ENCODE data around the gene ANGEL1.

The ANGEL1 gene

DNA sequence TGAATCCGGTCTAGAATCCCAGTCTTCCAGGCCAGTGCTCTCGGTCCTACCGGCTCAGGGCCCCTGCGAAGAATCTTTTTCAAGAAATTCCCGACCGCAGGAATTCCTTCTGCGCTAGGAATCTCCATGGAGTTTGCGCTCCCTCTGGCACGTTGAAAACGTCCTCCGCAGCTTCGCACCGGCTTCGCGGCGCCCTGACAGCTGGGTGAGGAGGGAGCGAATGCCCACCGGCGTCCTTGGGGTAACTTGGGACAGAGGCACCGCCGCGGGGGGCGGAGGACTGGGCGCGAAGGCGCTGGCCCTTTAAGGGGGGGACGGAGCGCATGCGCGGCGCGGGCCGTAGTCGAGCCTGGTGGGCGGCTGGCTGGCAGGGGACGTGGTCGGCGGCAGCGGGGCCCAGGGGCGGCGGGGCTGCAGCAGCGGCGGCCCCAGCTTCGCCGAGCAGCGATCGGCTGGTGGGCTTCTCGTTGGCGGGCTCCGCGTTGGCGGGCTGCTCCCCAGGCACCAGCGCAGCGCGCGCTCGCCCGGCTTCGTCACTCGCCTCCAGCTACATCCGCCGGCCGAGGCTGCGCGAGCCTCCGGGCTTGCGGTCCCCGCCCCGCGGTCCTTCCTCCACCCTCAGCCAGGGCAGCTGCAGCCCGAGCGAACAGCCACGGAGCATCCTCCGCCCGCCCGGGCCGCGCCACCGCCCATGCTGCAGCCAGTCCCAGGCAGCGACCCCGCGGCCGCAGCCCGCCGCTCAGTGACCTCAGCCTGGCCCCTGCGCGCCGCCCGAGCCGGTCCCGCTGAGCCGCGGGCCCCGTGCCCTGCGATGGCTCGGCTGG lies 51.3 kb downstream of the ANGEL1 start, which contains the start of gene VASH1:
Gene VASH1, plus strand, starts transcription at position 333 of the 824 bp plus-strand sequence. CDS start 1,354 bp downstream, outside the sequence.
- in situ Hi-C loops (cut with MboI; ENCODE audit: low pct_unique_long_range_greater_than_20kb, low sequenced_read_pairs, unreplicated experiment), result no loop called here
- peak; percentile 94 for DNase-seq (ENCODE audit: low spot score)
- TF ChIP-seq, protein P1, sequence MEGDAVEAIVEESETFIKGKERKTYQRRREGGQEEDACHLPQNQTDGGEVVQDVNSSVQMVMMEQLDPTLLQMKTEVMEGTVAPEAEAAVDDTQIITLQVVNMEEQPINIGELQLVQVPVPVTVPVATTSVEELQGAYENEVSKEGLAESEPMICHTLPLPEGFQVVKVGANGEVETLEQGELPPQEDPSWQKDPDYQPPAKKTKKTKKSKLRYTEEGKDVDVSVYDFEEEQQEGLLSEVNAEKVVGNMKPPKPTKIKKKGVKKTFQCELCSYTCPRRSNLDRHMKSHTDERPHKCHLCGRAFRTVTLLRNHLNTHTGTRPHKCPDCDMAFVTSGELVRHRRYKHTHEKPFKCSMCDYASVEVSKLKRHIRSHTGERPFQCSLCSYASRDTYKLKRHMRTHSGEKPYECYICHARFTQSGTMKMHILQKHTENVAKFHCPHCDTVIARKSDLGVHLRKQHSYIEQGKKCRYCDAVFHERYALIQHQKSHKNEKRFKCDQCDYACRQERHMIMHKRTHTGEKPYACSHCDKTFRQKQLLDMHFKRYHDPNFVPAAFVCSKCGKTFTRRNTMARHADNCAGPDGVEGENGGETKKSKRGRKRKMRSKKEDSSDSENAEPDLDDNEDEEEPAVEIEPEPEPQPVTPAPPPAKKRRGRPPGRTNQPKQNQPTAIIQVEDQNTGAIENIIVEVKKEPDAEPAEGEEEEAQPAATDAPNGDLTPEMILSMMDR (IDR thresholded peaks at IDR 0.05; ENCODE audit: extremely low read depth, insufficient read depth, missing control alignments), result no peak

GRCh38 chr14:76760331-76761135 lies 52.1 kb downstream of the ANGEL1 start:
- TF ChIP-seq, protein P1 (IDR thresholded peaks at IDR 0.05; ENCODE audit: extremely low read depth, insufficient read depth, missing control alignments), result no peak
- DNase-seq (ENCODE audit: low spot score), result no peak
- in situ Hi-C loops (cut with MboI; ENCODE audit: low pct_unique_long_range_greater_than_20kb, low sequenced_read_pairs, unreplicated experiment), result no loop called here

- DNase-seq (ENCODE audit: low spot score), result no peak
- TF ChIP-seq, protein P1 (IDR thresholded peaks at IDR 0.05; ENCODE audit: extremely low read depth, insufficient read depth, missing control alignments), result no peak
- in situ Hi-C loops (cut with MboI; ENCODE audit: low pct_unique_long_range_greater_than_20kb, low sequenced_read_pairs, unreplicated experiment), result no loop called here
These were observed 53.1 kb downstream of the ANGEL1 start for GRCh38 chr14:76759589-76759988.

DNA sequence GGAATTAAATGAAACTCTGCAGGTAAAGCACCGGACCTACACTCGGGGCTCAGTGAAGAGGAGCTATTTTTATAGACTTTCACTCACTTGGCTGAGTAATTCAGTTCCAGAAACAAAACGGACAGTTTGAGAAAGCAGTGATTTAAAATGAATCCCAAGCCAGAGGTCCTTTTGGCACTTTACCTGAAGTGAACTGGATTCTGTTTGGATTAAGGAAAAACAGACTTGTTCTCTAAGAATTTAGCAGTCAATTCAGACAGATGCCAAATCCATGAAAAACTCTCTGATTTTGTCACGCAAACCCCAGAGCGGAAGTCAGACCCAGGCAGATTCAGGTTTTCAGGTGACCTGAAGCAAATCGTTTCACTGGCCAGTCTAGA lies 56.3 kb downstream of the ANGEL1 start:
- DNase-seq (ENCODE audit: low spot score), result no peak
- TF ChIP-seq, protein P1 (IDR thresholded peaks at IDR 0.05; ENCODE audit: extremely low read depth, insufficient read depth, missing control alignments), result no peak
- in situ Hi-C loops (cut with MboI; ENCODE audit: low pct_unique_long_range_greater_than_20kb, low sequenced_read_pairs, unreplicated experiment), result no loop called here

DNA sequence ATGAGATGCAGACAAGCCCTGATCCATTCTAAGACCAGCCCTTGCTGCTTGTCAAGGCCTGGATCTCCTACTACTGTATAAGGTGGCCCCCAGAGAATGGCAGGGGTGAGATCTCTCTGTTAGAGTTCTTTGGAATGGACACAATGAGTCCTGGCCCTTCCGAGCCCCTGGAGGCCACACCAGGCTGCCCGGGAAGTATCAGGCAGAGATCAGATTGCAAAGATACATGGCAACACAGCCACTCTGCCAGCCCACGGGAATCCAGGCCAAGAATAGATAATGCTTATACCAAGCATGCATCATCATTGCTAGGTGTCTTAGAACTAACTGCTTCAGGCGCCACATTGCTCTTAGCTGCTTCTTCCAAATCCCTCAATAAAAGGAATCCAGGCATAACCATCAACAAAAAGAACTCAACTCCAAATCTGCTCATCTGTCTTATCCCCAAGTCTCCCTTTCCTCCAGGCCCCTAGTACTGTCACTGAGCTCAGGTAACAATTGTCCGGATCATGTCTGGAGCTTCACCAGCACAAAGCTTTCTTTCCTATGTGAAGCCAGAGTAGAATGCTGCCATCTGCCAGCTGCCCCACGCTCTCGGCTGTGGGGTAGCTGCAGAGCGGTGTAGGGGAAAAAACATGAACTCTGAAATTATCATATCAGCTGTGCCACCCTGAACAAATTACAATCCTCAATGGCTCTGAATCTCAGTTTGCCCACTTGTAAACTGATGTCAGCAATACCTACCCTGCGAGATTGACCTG lies 56.9 kb downstream of the ANGEL1 start:
- in situ Hi-C loops (cut with MboI; ENCODE audit: low pct_unique_long_range_greater_than_20kb, low sequenced_read_pairs, unreplicated experiment), result no loop called here
- no peak for DNase-seq (ENCODE audit: low spot score)

More for the DNA sequence above, 56.9 kb downstream of the ANGEL1 start:
- TF ChIP-seq, protein P1 (IDR thresholded peaks at IDR 0.05; ENCODE audit: extremely low read depth, insufficient read depth, missing control alignments), result no peak
